Measurements from ENCODE around the gene VWCE.

DNA sequence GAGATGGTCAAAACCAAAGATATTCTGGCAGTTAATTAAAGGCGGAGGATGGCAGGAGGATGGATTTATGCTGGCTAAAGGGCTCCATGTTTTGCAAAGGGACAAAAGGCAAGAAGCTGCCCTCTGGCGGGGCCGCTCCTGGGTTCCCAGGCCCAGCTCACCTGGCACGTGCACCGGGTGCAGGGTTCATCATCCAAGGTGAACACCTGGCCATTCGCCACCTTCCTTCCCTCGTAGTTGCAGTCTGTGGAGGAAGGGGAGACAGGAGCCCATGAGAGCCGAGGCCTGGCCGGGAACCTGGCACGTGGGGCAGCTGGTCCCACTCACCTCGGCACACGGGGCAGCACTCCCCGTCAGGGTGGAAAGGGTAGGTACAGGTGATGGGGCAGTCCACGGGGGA, 30.3 kb downstream of the VWCE start:
- TF ChIP-seq CTCF (IDR thresholded peaks at IDR 0.05) (peak in 1 of 4 donors; percentile 13), POLR2A (IDR thresholded peaks at IDR 0.05) (no peak)

All from right lobe of liver (tissue), 4 donors.